Right ventricle myocardium inferior (tissue), 1 donor: Measurements from ENCODE around the gene FAM237B. TPM values are rescaled to one million over a fixed set of nuclear protein-coding genes. Genes with fewer than 3 reads are reported as not detected.
"Not testable (repeated sequence)": the region's sequence is repeated elsewhere in the genome, so short reads cannot be mapped to it uniquely, and the experiment has no call there.

Source experiments
- ATAC-seq: fragments of 200-7000 bp; cut with Tn5 transposase; one replicate; pipeline ENCODE4 v1.9.1; 2020; ENCODE audit warnings: mild to moderate bottlenecking, moderate library complexity
- DNase-seq: peaks from one replicate; pipeline ENCODE4 v3.0.0; 2021; ENCODE audit errors: missing footprints
- intact Hi-C: fragments of 100-400 bp; cut with DNase I; formaldehyde crosslinking; loops from one replicate; pipeline ENCODE4 v1.11.0; 2022
- long read RNA-seq: library from polyadenylated mRNA; unstranded; transcript quantifications from one replicate; pipeline ENCODE4 v2.0.0, GENCODE V29; 2021
- total RNA-seq: library from RNA; stranded (reverse); fragmentation: NEBNext Ultra II Directional; extraction: Animal tissue kit (Norgen Biotek cat#: 25700); gene quantifications from one replicate; pipeline ENCODE4 v1.2.1, GENCODE V29; 2021
- donor health status: DM: no; HTN: yes; CAD: no; lungs with severe emphysema.

FAM237B gene
- not detected for total RNA-seq
- long read RNA-seq, result 0 reads

- no peak for DNase-seq
- intact Hi-C loops, result no loop called here
- no peak for ATAC-seq
Measured at GRCh38 chr7:90320801-90321494, at the start of gene FAM237B. Gene FAM237B (minus strand): TSS chr7:90321304. CDS start chr7:90319748, 1,556 bp downstream.

- ATAC-seq (no peak), DNase-seq (no peak)
- intact Hi-C loops, result no loop called here
Measured at GRCh38 chr7:90351987-90352386, 30.9 kb upstream of the FAM237B start.

GRCh38 chr7:90350032-90350431, 28.9 kb upstream of the FAM237B start:
- DNase-seq, intact Hi-C loops, ATAC-seq: not testable (repeated sequence)

GRCh38 chr7:90349305-90349704, 28.2 kb upstream of the FAM237B start:
- ATAC-seq (no peak), DNase-seq (no peak)
- intact Hi-C loops, result loop anchor here (5.0 kb wide), 2 partner anchors 33 to 73 kb away; no protein-coding TSS in a partner anchor

- intact Hi-C loops, result loop anchor here (5.0 kb wide), 2 partner anchors 35 to 75 kb away; no protein-coding TSS in a partner anchor
- DNase-seq (no peak), ATAC-seq (no peak)
Measured at GRCh38 chr7:90347759-90348158, 26.7 kb upstream of the FAM237B start.

- intact Hi-C loops, result loop anchor here (5.0 kb wide), 2 partner anchors 36 to 76 kb away; no protein-coding TSS in a partner anchor
- ATAC-seq (peak; percentile 100), DNase-seq (peak; percentile 95)
Measured at GRCh38 chr7:90346336-90347125, 25.4 kb upstream of the FAM237B start, which contains the start of gene GTPBP10. Gene GTPBP10 (plus strand): TSS chr7:90346716. CDS start chr7:90346742, 26 bp downstream.

- intact Hi-C loops, result loop anchor here (2.0 to 5.0 kb wide), 3 partner anchors 37 to 77 kb away; partner anchors contain the start of gene CLDN12
- peak; percentile 33 for ATAC-seq
Measured at GRCh38 chr7:90345595-90346335, 24.7 kb upstream of the FAM237B start.

GRCh38 chr7:90345016-90345415, 23.9 kb upstream of the FAM237B start:
- no peak for DNase-seq
- intact Hi-C loops, result loop anchor here (2.0 to 5.0 kb wide), 3 partner anchors 37 to 77 kb away; partner anchors contain the start of gene CLDN12
- ATAC-seq, result no peak

More at GRCh38 chr7:90345595-90346335, 24.7 kb upstream of the FAM237B start:
- DNase-seq, result no peak

GRCh38 chr7:90337106-90337505, 16.0 kb upstream of the FAM237B start:
- ATAC-seq (no peak), DNase-seq (no peak)
- intact Hi-C loops, result no loop called here

GRCh38 chr7:90334926-90335325, 13.8 kb upstream of the FAM237B start:
- intact Hi-C loops, ATAC-seq, DNase-seq: not testable (repeated sequence)

GRCh38 chr7:90334193-90334843, 13.2 kb upstream of the FAM237B start:
- ATAC-seq, result no peak
- DNase-seq, result no peak

GRCh38 chr7:90326500-90326899, 5.4 kb upstream of the FAM237B start:
- intact Hi-C loops, result no loop called here
- DNase-seq, result no peak

More at GRCh38 chr7:90334193-90334843, 13.2 kb upstream of the FAM237B start:
- intact Hi-C loops, result no loop called here

GRCh38 chr7:90322837-90323236, 1.7 kb upstream of the FAM237B start:
- ATAC-seq (no peak), DNase-seq (no peak)
- intact Hi-C loops, result no loop called here

More at GRCh38 chr7:90326500-90326899, 5.4 kb upstream of the FAM237B start:
- ATAC-seq, result no peak

- DNase-seq (no peak), ATAC-seq (no peak)
- intact Hi-C loops, result no loop called here
Measured at GRCh38 chr7:90320418-90320800, 695 bp downstream of the FAM237B start.

- ATAC-seq (no peak), DNase-seq (no peak)
- intact Hi-C loops, result no loop called here
Measured at GRCh38 chr7:90320014-90320413, 1.1 kb downstream of the FAM237B start.

- intact Hi-C loops, result loop anchor here (2.0 kb wide), 1 partner anchor 113 kb away; no protein-coding TSS in a partner anchor
- no peak for ATAC-seq
- DNase-seq, result no peak
Measured at GRCh38 chr7:90313907-90314306, 7.2 kb downstream of the FAM237B start.

GRCh38 chr7:90312745-90313144, 8.4 kb downstream of the FAM237B start:
- ATAC-seq, result no peak
- no peak for DNase-seq
- intact Hi-C loops, result no loop called here

- intact Hi-C loops, result no loop called here
- DNase-seq (no peak), ATAC-seq (no peak)
Measured at GRCh38 chr7:90311175-90311574, 9.9 kb downstream of the FAM237B start.
